NCI-H2081 (cell line): ENCODE data around the gene ATP8B4.
"Not testable (repeated sequence)": the region's sequence is repeated elsewhere in the genome, so short reads cannot be mapped to it uniquely, and the experiment has no call there.

ENCODE experiments used
- DNase-seq, 2 experiments: peaks; one replicate each; lab custom pipeline; 2025; lab: John Stamatoyannopoulos, UW

Gene ATP8B4

GRCh38 chr15:50137893-50138292 is 18.9 kb upstream of the ATP8B4 start:
- no peak for DNase-seq

- no peak for DNase-seq
Observed at GRCh38 chr15:50137330-50137761, 18.3 kb upstream of the ATP8B4 start.

GRCh38 chr15:50135031-50135551 is 16.1 kb upstream of the ATP8B4 start:
- DNase-seq, result no peak

GRCh38 chr15:50134524-50135024 is 15.5 kb upstream of the ATP8B4 start:
- DNase-seq, result no peak

GRCh38 chr15:50132251-50132984 is 13.4 kb upstream of the ATP8B4 start:
- not testable (repeated sequence) for DNase-seq

- DNase-seq, result no peak
Observed at GRCh38 chr15:50131617-50132016, 12.6 kb upstream of the ATP8B4 start.

GRCh38 chr15:50128266-50128665 is 9.2 kb upstream of the ATP8B4 start:
- DNase-seq, result no peak

GRCh38 chr15:50127255-50127777 is 8.3 kb upstream of the ATP8B4 start:
- DNase-seq, result no peak

GRCh38 chr15:50126072-50126471 is 7.0 kb upstream of the ATP8B4 start:
- no peak for DNase-seq

GRCh38 chr15:50124631-50125030 is 5.6 kb upstream of the ATP8B4 start:
- DNase-seq, result no peak

GRCh38 chr15:50123861-50124557 is 5.0 kb upstream of the ATP8B4 start:
- no peak for DNase-seq

GRCh38 chr15:50120729-50121128 is 1.7 kb upstream of the ATP8B4 start:
- DNase-seq, result no peak

- no peak for DNase-seq
Observed at GRCh38 chr15:50117431-50118027, 1.5 kb downstream of the ATP8B4 start.

- no peak for DNase-seq
Observed at GRCh38 chr15:50116477-50116876, 2.6 kb downstream of the ATP8B4 start.

- no peak for DNase-seq
Observed at GRCh38 chr15:50113992-50114780, 4.8 kb downstream of the ATP8B4 start.

GRCh38 chr15:50113187-50113505 is 5.9 kb downstream of the ATP8B4 start:
- no peak for DNase-seq

- DNase-seq, result no peak
Observed at GRCh38 chr15:50112488-50113186, 6.4 kb downstream of the ATP8B4 start.

GRCh38 chr15:50110285-50110684 is 8.7 kb downstream of the ATP8B4 start:
- DNase-seq, result no peak

- peak in 1 of 2 experiments; percentile 28 for DNase-seq
Observed at GRCh38 chr15:50109076-50109987, 9.7 kb downstream of the ATP8B4 start.

GRCh38 chr15:50108461-50108860 is 10.6 kb downstream of the ATP8B4 start:
- DNase-seq, result no peak
